GM23338 (cell line): ENCODE results near the gene URI1. TPM values are rescaled to one million over a fixed set of nuclear protein-coding genes. Genes with fewer than 3 reads are reported as not detected.
"Not testable (repeated sequence)": the region's sequence is repeated elsewhere in the genome, so short reads cannot be mapped to it uniquely, and the experiment has no call there.

Source experiments
- ATAC-seq: fragments of 200-7000 bp; cut with Tn5 transposase; 3 replicates; pipeline ENCODE4 v1.9.1; 2020
- DNase-seq: peaks from one replicate; pipeline ENCODE4 v3.0.0-alpha.2; 2015; ENCODE audit warnings: low spot score
- H2AFZ ChIP-seq: fragments of 200-600 bp; sonication (generic); 2 replicates; pipeline ENCODE4 v1.8.0; 2016; ENCODE audit warnings: antibody characterized with exemption, mild to moderate bottlenecking, moderate library complexity
- H3F3A ChIP-seq: fragments of 200-600 bp; sonication (generic); replicated peaks from 2 replicates; pipeline ENCODE4 v1.8.0; 2017; ENCODE audit warnings: antibody characterized with exemption, mixed run types, low read depth
- H3K27ac ChIP-seq: fragments of 200-600 bp; sonication (generic); 2 replicates; pipeline ENCODE4 v1.6.1; 2016; ENCODE audit warnings: low read depth
- H3K27me3 ChIP-seq: fragments of 200-600 bp; sonication (generic); 2 replicates; pipeline ENCODE4 v1.8.0; 2016; ENCODE audit warnings: mild to moderate bottlenecking, mixed run types, moderate library complexity; ENCODE audit not compliant: insufficient read depth
- H3K36me3 ChIP-seq: fragments of 200-600 bp; sonication (generic); 2 replicates; pipeline ENCODE4 v1.8.0; 2016; ENCODE audit warnings: mild to moderate bottlenecking; ENCODE audit not compliant: insufficient read depth
- H3K4me1 ChIP-seq: fragments of 200-600 bp; sonication (generic); 2 replicates; pipeline ENCODE4 v1.8.0; 2016; ENCODE audit warnings: mild to moderate bottlenecking, moderate library complexity; ENCODE audit not compliant: insufficient read depth
- H3K4me2 ChIP-seq: fragments of 200-600 bp; sonication (generic); 2 replicates; pipeline ENCODE4 v1.7.1; 2017; ENCODE audit warnings: mixed run types
- H3K4me3 ChIP-seq: fragments of 200-600 bp; sonication (generic); 2 replicates; pipeline ENCODE4 v1.6.1; 2016; ENCODE audit warnings: mixed run types
- H3K79me2 ChIP-seq: fragments of 200-600 bp; sonication (generic); replicated peaks from 2 replicates; pipeline ENCODE4 v1.8.0; 2017; ENCODE audit warnings: mild to moderate bottlenecking; ENCODE audit not compliant: insufficient read depth
- H3K9me2 ChIP-seq: fragments of 200-600 bp; sonication (generic); 2 replicates; pipeline ENCODE4 v1.8.0; 2017; ENCODE audit not compliant: insufficient read depth
- H4K20me1 ChIP-seq: fragments of 200-600 bp; sonication (generic); replicated peaks from 2 replicates; pipeline ENCODE4 v1.8.0; 2017; ENCODE audit warnings: mild to moderate bottlenecking; ENCODE audit not compliant: insufficient read depth
- H3K27ac Mint-ChIP-seq: 2 replicates; pipeline ENCODE4 v1.8.0; 2020; ENCODE audit warnings: inconsistent platforms, mild to moderate bottlenecking, moderate library complexity, mixed read lengths
- H3K27me3 Mint-ChIP-seq: 3 replicates; pipeline ENCODE4 v1.8.0; 2022; ENCODE audit warnings: low read depth, mild to moderate bottlenecking, moderate library complexity, mixed read lengths, inconsistent platforms; ENCODE audit not compliant: insufficient read depth, poor library complexity
- H3K36me3 Mint-ChIP-seq: 3 replicates; pipeline ENCODE4 v1.8.0; 2021; ENCODE audit warnings: low read depth, mild to moderate bottlenecking, inconsistent platforms, moderate library complexity, mixed read lengths
- H3K4me1 Mint-ChIP-seq: 3 replicates; pipeline ENCODE4 v1.8.0; 2020; ENCODE audit warnings: mild to moderate bottlenecking, inconsistent platforms, mixed read lengths
- H3K4me3 Mint-ChIP-seq: 3 replicates; pipeline ENCODE4 v1.8.0; 2021; ENCODE audit warnings: moderate library complexity, mild to moderate bottlenecking, inconsistent platforms, mixed read lengths
- H3K9me3 Mint-ChIP-seq: 3 replicates; pipeline ENCODE4 v1.8.0; 2020; ENCODE audit warnings: moderate library complexity, mild to moderate bottlenecking, inconsistent platforms, mixed read lengths
- ETS1 ChIP-seq: IDR thresholded peaks from 2 replicates; pipeline ENCODE4 v1.6.1; 2016; ENCODE audit warnings: antibody characterized with exemption
- EZH2 ChIP-seq: fragments of 200-600 bp; sonication (generic); IDR thresholded peaks from one replicate; pipeline ENCODE4 v1.8.0; 2017; ENCODE audit warnings: antibody characterized with exemption, mild to moderate bottlenecking, low read depth; ENCODE audit not compliant: unreplicated experiment
- EZH2phosphoT487 ChIP-seq: fragments of 200-600 bp; sonication (generic); IDR thresholded peaks from one replicate; pipeline ENCODE4 v1.8.1; 2018; ENCODE audit warnings: antibody characterized with exemption; ENCODE audit not compliant: unreplicated experiment
- JUNB ChIP-seq: IDR thresholded peaks from one replicate; pipeline ENCODE4 v1.6.1; 2016; ENCODE audit warnings: antibody characterized with exemption; ENCODE audit not compliant: unreplicated experiment
- NANOG ChIP-seq: IDR thresholded peaks from 2 replicates; pipeline ENCODE4 v1.6.1; 2016; ENCODE audit warnings: antibody characterized with exemption, borderline replicate concordance
- STAT1 ChIP-seq: IDR thresholded peaks from one replicate; pipeline ENCODE4 v1.6.1; 2016; ENCODE audit warnings: antibody characterized with exemption; ENCODE audit not compliant: unreplicated experiment
- ZNF114 ChIP-seq: fragments of 250-450 bp; sonication (Bioruptor Pico); IDR thresholded peaks from 2 replicates; pipeline ENCODE4 v1.5.0; 2020; ENCODE audit warnings: mild to moderate bottlenecking, moderate library complexity
- ZNF331 ChIP-seq: fragments of 250-450 bp; sonication (Bioruptor Pico); IDR thresholded peaks from 2 replicates; pipeline ENCODE4 v1.5.0; 2020; ENCODE audit warnings: low read depth, mild to moderate bottlenecking, moderate library complexity
- polyA plus RNA-seq: library from polyadenylated mRNA; unstranded; fragments of >200 nt; fragmentation: Nextera tagmentation; extraction: Ambion mirVana; gene quantifications from 2 replicates; pipeline ENCODE4 v1.2.1, GENCODE V29; 2016
- total RNA-seq: library from RNA; depleted of rRNA; stranded (reverse); fragments of >200 nt; shearing (Covaris generic); gene quantifications from 2 replicates; pipeline ENCODE4 v1.2.3, GENCODE V29; 2014
- TF ChIP-seq, protein P1 (sequence below): fragments of 250-450 bp; sonication (Bioruptor Pico); IDR thresholded peaks from 2 replicates; pipeline ENCODE4 v1.5.0; 2020; ENCODE audit warnings: mild to moderate bottlenecking, moderate library complexity
- TF ChIP-seq, protein P2 (sequence below): IDR thresholded peaks from one replicate; pipeline ENCODE4 v1.6.1; 2018; ENCODE audit warnings: antibody characterized with exemption; ENCODE audit not compliant: unreplicated experiment

Gene URI1
- total and polyA plus RNA-seq, 2 experiments from 2014 or later: 27.6 to 68.4 TPM

GRCh38 chr19:29948759-29949470 is 6.9 kb downstream of the URI1 start:
- Mint-ChIP-seq H3K36me3 (peaks cover 34% of the 10 kb centered on the region), H3K9me3 (peaks cover 24% of the 10 kb centered on the region), H3K4me1 (peaks cover 32% of the 10 kb centered on the region)
- not testable (repeated sequence) for H3K4me2 ChIP-seq, H3K36me3 ChIP-seq, H3F3A ChIP-seq, H3K27ac ChIP-seq, H3K4me3 Mint-ChIP-seq, H3K4me3 ChIP-seq, H3K27ac Mint-ChIP-seq, H3K27me3 Mint-ChIP-seq, H3K27me3 ChIP-seq, H2AFZ ChIP-seq, H3K9me2 ChIP-seq, DNase-seq, ATAC-seq
- H3K4me1 ChIP-seq: peaks cover 34% of the 10 kb centered on the region
- H4K20me1 ChIP-seq: peaks cover 25% of the 10 kb centered on the region
- H3K79me2 ChIP-seq: peaks cover 91% of the 10 kb centered on the region

GRCh38 chr19:29952177-29952576 is 10.1 kb downstream of the URI1 start:
- H3K4me2 ChIP-seq: no peak overlapping the region
- 0 out of 2 replicates have a peak overlapping the region, but pooled peaks have one; percentile 3 for H3K27ac ChIP-seq
- peaks cover 92% of the 10 kb centered on the region for H3K79me2 ChIP-seq
- H3K27me3 ChIP-seq: no peaks in the 10 kb centered on the region
- H3K9me2 ChIP-seq: no peaks in the 10 kb centered on the region
- no peak for ATAC-seq
- no peaks in the 10 kb centered on the region for H3F3A ChIP-seq
- Mint-ChIP-seq H3K27me3 (peaks cover 2% of the 10 kb centered on the region), H3K4me3 (no peak overlapping the region), H3K9me3 (peaks cover 27% of the 10 kb centered on the region), H3K27ac (peak overlapping the region; percentile 82; the same call in 1 of the 2 replicates), H3K36me3 (peaks cover 35% of the 10 kb centered on the region), H3K4me1 (peaks cover 20% of the 10 kb centered on the region)
- peaks cover 16% of the 10 kb centered on the region for H3K4me1 ChIP-seq
- no peak for DNase-seq
- no peak overlapping the region for H2AFZ ChIP-seq
- peaks cover 7% of the 10 kb centered on the region; the same call in 1 of the 2 replicates for H4K20me1 ChIP-seq
- no peaks in the 10 kb centered on the region; the same call in 1 of the 2 replicates for H3K36me3 ChIP-seq
- H3K4me3 ChIP-seq: no peak overlapping the region
- TF ChIP-seq, protein P1, sequence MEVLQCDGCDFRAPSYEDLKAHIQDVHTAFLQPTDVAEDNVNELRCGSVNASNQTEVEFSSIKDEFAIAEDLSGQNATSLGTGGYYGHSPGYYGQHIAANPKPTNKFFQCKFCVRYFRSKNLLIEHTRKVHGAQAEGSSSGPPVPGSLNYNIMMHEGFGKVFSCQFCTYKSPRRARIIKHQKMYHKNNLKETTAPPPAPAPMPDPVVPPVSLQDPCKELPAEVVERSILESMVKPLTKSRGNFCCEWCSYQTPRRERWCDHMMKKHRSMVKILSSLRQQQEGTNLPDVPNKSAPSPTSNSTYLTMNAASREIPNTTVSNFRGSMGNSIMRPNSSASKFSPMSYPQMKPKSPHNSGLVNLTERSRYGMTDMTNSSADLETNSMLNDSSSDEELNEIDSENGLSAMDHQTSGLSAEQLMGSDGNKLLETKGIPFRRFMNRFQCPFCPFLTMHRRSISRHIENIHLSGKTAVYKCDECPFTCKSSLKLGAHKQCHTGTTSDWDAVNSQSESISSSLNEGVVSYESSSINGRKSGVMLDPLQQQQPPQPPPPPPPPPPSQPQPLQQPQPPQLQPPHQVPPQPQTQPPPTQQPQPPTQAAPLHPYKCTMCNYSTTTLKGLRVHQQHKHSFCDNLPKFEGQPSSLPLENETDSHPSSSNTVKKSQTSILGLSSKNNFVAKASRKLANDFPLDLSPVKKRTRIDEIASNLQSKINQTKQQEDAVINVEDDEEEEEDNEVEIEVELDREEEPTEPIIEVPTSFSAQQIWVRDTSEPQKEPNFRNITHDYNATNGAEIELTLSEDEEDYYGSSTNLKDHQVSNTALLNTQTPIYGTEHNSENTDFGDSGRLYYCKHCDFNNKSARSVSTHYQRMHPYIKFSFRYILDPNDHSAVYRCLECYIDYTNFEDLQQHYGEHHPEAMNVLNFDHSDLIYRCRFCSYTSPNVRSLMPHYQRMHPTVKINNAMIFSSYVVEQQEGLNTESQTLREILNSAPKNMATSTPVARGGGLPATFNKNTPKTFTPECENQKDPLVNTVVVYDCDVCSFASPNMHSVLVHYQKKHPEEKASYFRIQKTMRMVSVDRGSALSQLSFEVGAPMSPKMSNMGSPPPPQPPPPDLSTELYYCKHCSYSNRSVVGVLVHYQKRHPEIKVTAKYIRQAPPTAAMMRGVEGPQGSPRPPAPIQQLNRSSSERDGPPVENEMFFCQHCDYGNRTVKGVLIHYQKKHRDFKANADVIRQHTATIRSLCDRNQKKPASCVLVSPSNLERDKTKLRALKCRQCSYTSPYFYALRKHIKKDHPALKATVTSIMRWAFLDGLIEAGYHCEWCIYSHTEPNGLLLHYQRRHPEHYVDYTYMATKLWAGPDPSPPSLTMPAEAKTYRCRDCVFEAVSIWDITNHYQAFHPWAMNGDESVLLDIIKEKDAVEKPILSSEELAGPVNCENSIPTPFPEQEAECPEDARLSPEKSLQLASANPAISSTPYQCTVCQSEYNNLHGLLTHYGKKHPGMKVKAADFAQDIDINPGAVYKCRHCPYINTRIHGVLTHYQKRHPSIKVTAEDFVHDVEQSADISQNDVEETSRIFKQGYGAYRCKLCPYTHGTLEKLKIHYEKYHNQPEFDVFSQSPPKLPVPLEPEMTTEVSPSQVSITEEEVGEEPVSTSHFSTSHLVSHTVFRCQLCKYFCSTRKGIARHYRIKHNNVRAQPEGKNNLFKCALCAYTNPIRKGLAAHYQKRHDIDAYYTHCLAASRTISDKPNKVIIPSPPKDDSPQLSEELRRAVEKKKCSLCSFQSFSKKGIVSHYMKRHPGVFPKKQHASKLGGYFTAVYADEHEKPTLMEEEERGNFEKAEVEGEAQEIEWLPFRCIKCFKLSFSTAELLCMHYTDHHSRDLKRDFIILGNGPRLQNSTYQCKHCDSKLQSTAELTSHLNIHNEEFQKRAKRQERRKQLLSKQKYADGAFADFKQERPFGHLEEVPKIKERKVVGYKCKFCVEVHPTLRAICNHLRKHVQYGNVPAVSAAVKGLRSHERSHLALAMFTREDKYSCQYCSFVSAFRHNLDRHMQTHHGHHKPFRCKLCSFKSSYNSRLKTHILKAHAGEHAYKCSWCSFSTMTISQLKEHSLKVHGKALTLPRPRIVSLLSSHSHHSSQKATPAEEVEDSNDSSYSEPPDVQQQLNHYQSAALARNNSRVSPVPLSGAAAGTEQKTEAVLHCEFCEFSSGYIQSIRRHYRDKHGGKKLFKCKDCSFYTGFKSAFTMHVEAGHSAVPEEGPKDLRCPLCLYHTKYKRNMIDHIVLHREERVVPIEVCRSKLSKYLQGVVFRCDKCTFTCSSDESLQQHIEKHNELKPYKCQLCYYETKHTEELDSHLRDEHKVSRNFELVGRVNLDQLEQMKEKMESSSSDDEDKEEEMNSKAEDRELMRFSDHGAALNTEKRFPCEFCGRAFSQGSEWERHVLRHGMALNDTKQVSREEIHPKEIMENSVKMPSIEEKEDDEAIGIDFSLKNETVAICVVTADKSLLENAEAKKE: no peak
- TF ChIP-seq, protein P2, sequence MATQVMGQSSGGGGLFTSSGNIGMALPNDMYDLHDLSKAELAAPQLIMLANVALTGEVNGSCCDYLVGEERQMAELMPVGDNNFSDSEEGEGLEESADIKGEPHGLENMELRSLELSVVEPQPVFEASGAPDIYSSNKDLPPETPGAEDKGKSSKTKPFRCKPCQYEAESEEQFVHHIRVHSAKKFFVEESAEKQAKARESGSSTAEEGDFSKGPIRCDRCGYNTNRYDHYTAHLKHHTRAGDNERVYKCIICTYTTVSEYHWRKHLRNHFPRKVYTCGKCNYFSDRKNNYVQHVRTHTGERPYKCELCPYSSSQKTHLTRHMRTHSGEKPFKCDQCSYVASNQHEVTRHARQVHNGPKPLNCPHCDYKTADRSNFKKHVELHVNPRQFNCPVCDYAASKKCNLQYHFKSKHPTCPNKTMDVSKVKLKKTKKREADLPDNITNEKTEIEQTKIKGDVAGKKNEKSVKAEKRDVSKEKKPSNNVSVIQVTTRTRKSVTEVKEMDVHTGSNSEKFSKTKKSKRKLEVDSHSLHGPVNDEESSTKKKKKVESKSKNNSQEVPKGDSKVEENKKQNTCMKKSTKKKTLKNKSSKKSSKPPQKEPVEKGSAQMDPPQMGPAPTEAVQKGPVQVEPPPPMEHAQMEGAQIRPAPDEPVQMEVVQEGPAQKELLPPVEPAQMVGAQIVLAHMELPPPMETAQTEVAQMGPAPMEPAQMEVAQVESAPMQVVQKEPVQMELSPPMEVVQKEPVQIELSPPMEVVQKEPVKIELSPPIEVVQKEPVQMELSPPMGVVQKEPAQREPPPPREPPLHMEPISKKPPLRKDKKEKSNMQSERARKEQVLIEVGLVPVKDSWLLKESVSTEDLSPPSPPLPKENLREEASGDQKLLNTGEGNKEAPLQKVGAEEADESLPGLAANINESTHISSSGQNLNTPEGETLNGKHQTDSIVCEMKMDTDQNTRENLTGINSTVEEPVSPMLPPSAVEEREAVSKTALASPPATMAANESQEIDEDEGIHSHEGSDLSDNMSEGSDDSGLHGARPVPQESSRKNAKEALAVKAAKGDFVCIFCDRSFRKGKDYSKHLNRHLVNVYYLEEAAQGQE: no peak
- TF ChIP-seq ZNF114 (CRISPR knock-in tag) (no peak), NANOG (no peak), EZH2phosphoT487 (no peak), EZH2 (no peak), JUNB (no peak), ETS1 (no peak), ZNF331 (CRISPR knock-in tag) (no peak), STAT1 (no peak)
